ENCODE data around the gene ARHGEF7.

- TF ChIP-seq CTCF (conservative IDR thresholded peaks at IDR 0.05; ENCODE audit: low read length) (no peak), EZH2phosphoT487 (IDR thresholded peaks at IDR 0.05; ENCODE audit: borderline replicate concordance, low read depth, low read length) (no peak)
These were observed 207.8 kb downstream of the ARHGEF7 start for GRCh38 chr13:111322916-111323331.
